B cell (primary cell): ENCODE data around the gene FAM174C. TPM values are rescaled to one million over a fixed set of nuclear protein-coding genes. Genes with fewer than 3 reads are reported as not detected.

Experiments used
- ATAC-seq: fragments of 200-7000 bp; cut with Tn5 transposase; one replicate; pipeline ENCODE4 v1.10.0; 2021; ENCODE audit warnings: low read depth, mild to moderate bottlenecking, moderate number of reproducible peaks, moderate library complexity
- CTCF ChIA-PET: fragments of 350-600 bp; sonication (Branson Sonifier 250); formaldehyde crosslinking; loops from one replicate; lab custom pipeline; 2021; ENCODE audit warnings: antibody characterized with exemption, inconsistent platforms; lab: Charles Lee
- POLR2A ChIA-PET: fragments of 350-600 bp; sonication (Branson Sonifier 250); formaldehyde crosslinking; loops from one replicate; lab custom pipeline; 2021; ENCODE audit warnings: antibody characterized with exemption; lab: Charles Lee
- DNase-seq: peaks from one replicate; pipeline ENCODE4 v3.0.0; 2013
- H2AFZ ChIP-seq: 2 replicates; pipeline ENCODE4 v1.6.1; 2012; ENCODE audit warnings: mild to moderate bottlenecking, low read depth, low read length; ENCODE audit not compliant: insufficient read depth, poor library complexity, severe bottlenecking
- H3K27ac ChIP-seq, 2 donors: 1 replicate in 1 of 2; 2 replicates in 1 of 2; pipeline ENCODE4 v1.5.1; 2012 to 2013; ENCODE audit warnings: low read length in 2 of 2, mild to moderate bottlenecking in 2 of 2, moderate library complexity in 1 of 2
- H3K27me3 ChIP-seq, 4 experiments: fragments of 200-600 bp in 1 of 4; sonication (generic) in 1 of 4; replicated peaks in 1 of 4; 1 replicate in 2 of 4; 2 replicates in 2 of 4; pipeline versions ENCODE4 v1.6.1 to v1.7.0; 2013 to 2016; ENCODE audit warnings: low read length in 3 of 4, mild to moderate bottlenecking in 2 of 4, mixed read lengths in 1 of 4, moderate library complexity in 1 of 4; ENCODE audit not compliant: insufficient read depth in 4 of 4, control insufficient read depth in 3 of 4; ENCODE audit errors: control extremely low read depth in 1 of 4
- H3K36me3 ChIP-seq, 2 experiments: replicated peaks in 1 of 2; 1 replicate in 1 of 2; 2 replicates in 1 of 2; pipeline versions ENCODE4 v1.6.1 to v1.7.1; 2013; ENCODE audit warnings: low read length in 1 of 2; ENCODE audit not compliant: insufficient read depth in 2 of 2, control insufficient read depth in 1 of 2; ENCODE audit errors: control extremely low read depth in 1 of 2, extremely low read depth in 1 of 2
- H3K4me1 ChIP-seq, 2 donors: fragments of 200-600 bp in 1 of 2; sonication (generic) in 1 of 2; 1 replicate in 1 of 2; 2 replicates in 1 of 2; pipeline versions ENCODE4 v1.5.1 to v1.6.1; 2013 to 2017; ENCODE audit warnings: low read length in 2 of 2; ENCODE audit not compliant: control insufficient read depth in 2 of 2, insufficient read depth in 2 of 2
- H3K4me2 ChIP-seq: replicated peaks from 2 replicates; pipeline ENCODE3; 2012; ENCODE audit warnings: mild to moderate bottlenecking, low read depth, low read length; ENCODE audit not compliant: poor library complexity, severe bottlenecking
- H3K4me3 ChIP-seq, 5 experiments: fragments of 200-600 bp in 1 of 5; sonication (generic) in 1 of 5; 1 replicate in 3 of 5; 2 replicates in 2 of 5; pipeline versions ENCODE4 v1.5.1 to v1.7.0; 2011 to 2016; ENCODE audit warnings: low read length in 4 of 5, mild to moderate bottlenecking in 4 of 5, low read depth in 2 of 5, control low read depth in 1 of 5, moderate library complexity in 1 of 5; ENCODE audit not compliant: insufficient read depth in 1 of 5; ENCODE audit errors: control extremely low read depth in 1 of 5, extremely low read depth in 1 of 5
- H3K79me2 ChIP-seq: fragments of 200-600 bp; sonication (generic); one replicate; pipeline ENCODE4 v1.6.0; 2016; ENCODE audit warnings: low read length; ENCODE audit not compliant: control insufficient read depth, insufficient read depth
- H3K9ac ChIP-seq: fragments of 200-600 bp; sonication (generic); 2 replicates; pipeline ENCODE4 v1.6.1; 2017; ENCODE audit warnings: mild to moderate bottlenecking, low read length, moderate library complexity
- H3K9me3 ChIP-seq, 3 donors: one replicate each; pipeline versions ENCODE4 v1.6.1 to v1.7.1; 2013; ENCODE audit warnings: low read length in 2 of 3; ENCODE audit not compliant: control insufficient read depth in 2 of 3, insufficient read depth in 1 of 3; ENCODE audit errors: control extremely low read depth in 1 of 3
- H4K20me1 ChIP-seq: 2 replicates; pipeline ENCODE4 v1.6.0; 2012; ENCODE audit warnings: mild to moderate bottlenecking, low read length; ENCODE audit not compliant: insufficient read depth, control insufficient read depth, poor library complexity, severe bottlenecking
- H3K27ac Mint-ChIP-seq: one replicate; pipeline ENCODE4 v1.8.0; 2021; ENCODE audit warnings: mixed read lengths
- H3K27me3 Mint-ChIP-seq: one replicate; pipeline ENCODE4 v1.8.0; 2021; ENCODE audit warnings: mixed read lengths
- H3K4me1 Mint-ChIP-seq: one replicate; pipeline ENCODE4 v1.8.0; 2021; ENCODE audit warnings: mixed read lengths
- H3K4me3 Mint-ChIP-seq: one replicate; pipeline ENCODE4 v1.8.0; 2021; ENCODE audit warnings: mixed read lengths
- H3K9me3 Mint-ChIP-seq: one replicate; pipeline ENCODE4 v1.8.0; 2022; ENCODE audit warnings: mixed read lengths; ENCODE audit not compliant: insufficient read depth
- CTCF ChIP-seq: fragments of 200-600 bp; IDR thresholded peaks from one replicate; pipeline ENCODE4 v1.8.0; 2022; ENCODE audit warnings: antibody characterized with exemption, mild to moderate bottlenecking
- EZH2 ChIP-seq: IDR thresholded peaks from 2 replicates; pipeline ENCODE4 v1.6.1; 2012; ENCODE audit warnings: borderline replicate concordance, low read depth, mild to moderate bottlenecking, moderate library complexity, low read length; ENCODE audit not compliant: insufficient read depth, poor library complexity, severe bottlenecking
- WGBS: methylation state at CpG from one replicate; pipeline ENCODE4 v1.1.5; 2013; ENCODE audit warnings: missing lambda C conversion rate; ENCODE audit not compliant: insufficient coverage; 5-methylcytosine and 5-hydroxymethylcytosine counted together
- intact Hi-C: fragments of 100-400 bp; cut with micrococcal nuclease; formaldehyde crosslinking; loops from one replicate; pipeline ENCODE4 v1.10.0; 2022
- polyA plus RNA-seq: library from polyadenylated mRNA; depleted of rRNA; stranded (reverse); fragments of >200 nt; gene quantifications from 2 replicates; pipeline ENCODE4 v1.2.3, GENCODE V29; 2012
- total RNA-seq, 2 donors: library from RNA; stranded (reverse); fragments of 120-200 nt in 1 of 2; gene quantifications; 1 replicate in 1 of 2; 2 replicates in 1 of 2; pipeline versions ENCODE4 v1.2.3 to v1.2.4, GENCODE V29; 2013 to 2022

The FAM174C gene
- total and polyA plus RNA-seq, 2 donors (not counting 1 experiment from before 2014, with no cell fraction given) = 41.1 to 70.6 TPM

GRCh38 chr19:1278713-1279660 is 3.7 kb downstream of the FAM174C start:
- no peaks in the 10 kb centered on the region for H3K9me3 Mint-ChIP-seq
- intact Hi-C loops = loop anchor here (1.0 to 2.0 kb wide), 3 partner anchors 66 to 128 kb away; partner anchors contain the start of gene DAZAP1
- Histone ChIP-seq H4K20me1 (peaks cover 51% of the 10 kb centered on the region), H3K4me3 (no peak overlapping the region), H3K4me1 (peaks cover 18 to 29% of the 10 kb centered on the region in 2 donors), H3K27me3 (peaks cover 0 to 9% (median 4%) of the 10 kb centered on the region in 4 experiments), H3K79me2 (peaks cover 41% of the 10 kb centered on the region), H3K36me3 (peaks cover 0 to 25% of the 10 kb centered on the region in 2 experiments), H2AFZ (no peak overlapping the region), H3K9me3 (peaks cover 0 to 2% (median 0%) of the 10 kb centered on the region in 3 donors), H3K27ac (no peak overlapping the region), H3K9ac (no peak overlapping the region), H3K4me2 (no peak overlapping the region)
- H3K4me3 Mint-ChIP-seq = no peak overlapping the region
- H3K4me1 Mint-ChIP-seq = peaks cover 19% of the 10 kb centered on the region
- 97% methylated on average over 25 of the region's 25 CpGs for WGBS
- DNase-seq (no peak), ATAC-seq (no peak)
- H3K27ac Mint-ChIP-seq = no peak overlapping the region
- no peaks in the 10 kb centered on the region for H3K27me3 Mint-ChIP-seq
- TF ChIP-seq CTCF (no peak), EZH2 (no peak)
- POLR2A ChIA-PET = interaction anchor here (0.5 to 1.0 kb wide), 5 partner anchors 10 to 280 kb away, joined by 3 to 8 read pairs (median 5); partner anchors contain the start of genes CIRBP and NDUFS7
- CTCF ChIA-PET = interaction anchor here (0.8 to 2.4 kb wide), 16 partner anchors 10 to 547 kb away, joined by 3 to 37 read pairs (median 4); partner anchors contain the start of genes CIRBP and WDR18
